CD4-positive, alpha-beta T cell treated with Interleukin-4 for 1 hour (primary cell): Measurements from ENCODE around the gene CDKN2C.

ENCODE experiments used
- DNase-seq, 2 donors: peaks; one replicate each; pipeline ENCODE4 v3.0.0-alpha.2; 2020 to 2022

The CDKN2C gene

GRCh38 chr1:50966991-50967390 is 3.1 kb upstream of the CDKN2C start:
- DNase-seq: no peak

- no peak for DNase-seq
Measured at GRCh38 chr1:50967416-50968157, 2.5 kb upstream of the CDKN2C start.

GRCh38 chr1:50968158-50968820 is 1.8 kb upstream of the CDKN2C start:
- peak; percentile 78 to 86 for DNase-seq

- peak; percentile 28 to 52 for DNase-seq
Measured at GRCh38 chr1:50968821-50969610, 1.0 kb upstream of the CDKN2C start.

- no peak for DNase-seq
Measured at GRCh38 chr1:50970509-50970887, 453 bp downstream of the CDKN2C start.

GRCh38 chr1:50970931-50971582 is 1.0 kb downstream of the CDKN2C start:
- no peak for DNase-seq

GRCh38 chr1:50971748-50972305 is 1.8 kb downstream of the CDKN2C start:
- DNase-seq: no peak

- DNase-seq: no peak
Measured at GRCh38 chr1:50972766-50973165, 2.7 kb downstream of the CDKN2C start.

GRCh38 chr1:50973255-50973654 is 3.2 kb downstream of the CDKN2C start:
- no peak for DNase-seq

GRCh38 chr1:50973875-50974617 is 4.0 kb downstream of the CDKN2C start:
- DNase-seq: no peak

- no peak for DNase-seq
Measured at GRCh38 chr1:50974618-50974935, 4.5 kb downstream of the CDKN2C start.

- no peak for DNase-seq
Measured at GRCh38 chr1:50975436-50975835, 5.4 kb downstream of the CDKN2C start.

- no peak for DNase-seq
Measured at GRCh38 chr1:50976111-50976889, 6.3 kb downstream of the CDKN2C start.

- peak; percentile 48 to 50 for DNase-seq
Measured at GRCh38 chr1:50976890-50977574, 7.0 kb downstream of the CDKN2C start.

- peak in 1 of 2 donors; percentile 19 for DNase-seq
Measured at GRCh38 chr1:50977575-50978143, 7.6 kb downstream of the CDKN2C start.

- peak; percentile 24 to 56 for DNase-seq
Measured at GRCh38 chr1:50978144-50978851, 8.3 kb downstream of the CDKN2C start.

- DNase-seq: no peak
Measured at GRCh38 chr1:50978852-50979781, 9.1 kb downstream of the CDKN2C start.

GRCh38 chr1:50979937-50980336 is 9.9 kb downstream of the CDKN2C start:
- no peak for DNase-seq

GRCh38 chr1:50980505-50980904 is 10.5 kb downstream of the CDKN2C start:
- no peak for DNase-seq
